ENCODE data around the gene AGK. TPM values are rescaled to one million over a fixed set of nuclear protein-coding genes. Genes with fewer than 3 reads are reported as not detected.

Gene AGK
- total and polyA plus RNA-seq, 2 of the 8 experiments (the other 6 are each of a cell fraction or from before 2014, with no cell fraction given), result 25.8 to 34.0 TPM

DNA sequence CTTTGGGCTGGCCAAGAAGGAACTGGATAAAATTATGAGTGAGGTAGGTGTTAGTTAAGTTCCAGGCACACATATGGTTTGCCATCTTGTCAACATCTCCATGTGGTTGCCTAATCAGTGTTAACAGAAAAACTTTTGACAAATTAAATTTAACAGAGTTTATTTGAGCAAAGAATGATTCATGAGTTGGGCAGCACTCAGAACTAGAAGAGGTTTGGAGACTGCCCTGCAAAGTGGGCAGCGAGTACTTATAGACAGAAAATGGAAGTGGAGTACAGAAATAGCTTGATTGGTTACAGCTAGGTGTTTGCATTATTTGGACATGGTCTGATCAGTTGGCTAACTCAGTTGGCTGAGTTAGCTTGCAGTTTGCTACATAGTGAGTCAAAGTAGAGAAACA lies 37.5 kb upstream of the AGK start (continued):
- TF ChIP-seq HDAC2 (IDR thresholded peaks at IDR 0.05; ENCODE audit: borderline replicate concordance in 1 of 2, low read depth in 2 of 2, low read length in 2 of 2), result no peak
- TF ChIP-seq, protein P1, sequence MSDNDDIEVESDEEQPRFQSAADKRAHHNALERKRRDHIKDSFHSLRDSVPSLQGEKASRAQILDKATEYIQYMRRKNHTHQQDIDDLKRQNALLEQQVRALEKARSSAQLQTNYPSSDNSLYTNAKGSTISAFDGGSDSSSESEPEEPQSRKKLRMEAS (IDR thresholded peaks at IDR 0.05), result no peak
- TF ChIP-seq YY1 (IDR thresholded peaks at IDR 0.05; ENCODE audit: low read depth, low read length), result no peak
- no peak for TF ChIP-seq KDM5A (IDR thresholded peaks at IDR 0.05; ENCODE audit: low read length)
- no peak for TF ChIP-seq JUND (IDR thresholded peaks at IDR 0.05; ENCODE audit: low read length)
- TF ChIP-seq POLR2A (IDR thresholded peaks at IDR 0.05; ENCODE audit: control extremely low read depth in 1 of 2, low read depth in 2 of 2, low read length in 2 of 2), result no peak
- no peak for TF ChIP-seq MAFK (IDR thresholded peaks at IDR 0.05; ENCODE audit: low read depth, low read length)
